SK-N-SH (cell line): Measurements from ENCODE around the gene ADAMTSL1. TPM values are rescaled to one million over a fixed set of nuclear protein-coding genes. Genes with fewer than 3 reads are reported as not detected.

ENCODE experiments used
- CTCF ChIA-PET: fragments of 300-600, 350-600 bp; formaldehyde crosslinking; extraction: SDS; loops from one replicate; lab custom pipeline; 2021; lab: Yijun Ruan, JAX
- POLR2A ChIA-PET: fragments of 350-600 bp; sonication (Branson Sonifier 250); formaldehyde crosslinking; extraction: SDS; loops from one replicate; lab custom pipeline; 2020; ENCODE audit warnings: antibody characterized with exemption, inconsistent platforms; lab: Yijun Ruan, JAX
- DNase-seq: peaks from one replicate; pipeline ENCODE4 v3.0.0; 2012
- H2AFZ ChIP-seq: fragments of 200-600 bp; sonication (generic); 2 replicates; pipeline ENCODE4 v1.8.1; 2016; ENCODE audit warnings: antibody characterized with exemption, mild to moderate bottlenecking, low read depth
- H3F3A ChIP-seq: fragments of 200-600 bp; sonication (generic); replicated peaks from 2 replicates; pipeline ENCODE3; 2016; ENCODE audit warnings: antibody characterized with exemption, mild to moderate bottlenecking; ENCODE audit not compliant: insufficient read depth
- H3K27ac ChIP-seq, 2 experiments: fragments of 200-500 bp in 1 of 2; fragments of 200-600 bp in 1 of 2; sonication (Bioruptor generic) in 1 of 2; sonication (generic), shearing (Covaris generic) in 1 of 2; 2 replicates each; pipeline versions ENCODE4 v1.5.1 to v1.6.1; 2014 to 2016; ENCODE audit warnings: low read depth in 2 of 2, inconsistent platforms in 1 of 2, low read length in 1 of 2, mild to moderate bottlenecking in 1 of 2, mixed read lengths in 1 of 2
- H3K27me3 ChIP-seq: fragments of 200-600 bp; sonication (generic), shearing (Covaris generic); 2 replicates; pipeline ENCODE4 v1.6.1; 2016; ENCODE audit warnings: mixed run types; ENCODE audit not compliant: insufficient read depth
- H3K36me3 ChIP-seq, 2 experiments: fragments of 200-500 bp in 1 of 2; fragments of 200-600 bp in 1 of 2; sonication (Bioruptor generic) in 1 of 2; sonication (generic) in 1 of 2; replicated peaks in 1 of 2; 2 replicates each; pipeline versions ENCODE3 to v1.5.1; 2014 to 2016; ENCODE audit warnings: low read length in 1 of 2, mild to moderate bottlenecking in 1 of 2; ENCODE audit not compliant: insufficient read depth in 2 of 2, control insufficient read depth in 1 of 2
- H3K4me1 ChIP-seq, 2 experiments: fragments of 200-500 bp in 1 of 2; fragments of 200-600 bp in 1 of 2; sonication (Bioruptor generic) in 1 of 2; sonication (generic), shearing (Covaris generic) in 1 of 2; 2 replicates each; pipeline versions ENCODE4 v1.5.1 to v1.6.1; 2014 to 2016; ENCODE audit warnings: low read depth in 1 of 2, low read length in 1 of 2, mixed run types in 1 of 2; ENCODE audit not compliant: insufficient read depth in 2 of 2, control insufficient read depth in 1 of 2
- H3K4me2 ChIP-seq: fragments of 200-600 bp; sonication (generic), shearing (Covaris generic); 2 replicates; pipeline ENCODE4 v1.6.1; 2017; ENCODE audit warnings: mixed run types
- H3K4me3 ChIP-seq, 2 experiments: fragments of 200-500 bp in 1 of 2; fragments of 200-600 bp in 1 of 2; sonication (Bioruptor generic) in 1 of 2; sonication (generic), shearing (Covaris generic) in 1 of 2; 2 replicates each; pipeline versions ENCODE4 v1.5.1 to v1.8.1; 2014 to 2016; ENCODE audit warnings: low read depth in 2 of 2, inconsistent platforms in 1 of 2, low read length in 1 of 2, mild to moderate bottlenecking in 1 of 2, mixed read lengths in 1 of 2, moderate library complexity in 1 of 2
- H3K79me2 ChIP-seq: fragments of 200-600 bp; sonication (generic); 2 replicates; pipeline ENCODE4 v1.8.1; 2017; ENCODE audit warnings: mild to moderate bottlenecking; ENCODE audit not compliant: insufficient read depth
- H3K9ac ChIP-seq: fragments of 200-600 bp; sonication (generic); 2 replicates; pipeline ENCODE4 v1.6.1; 2017; ENCODE audit warnings: mixed run types
- H3K9me2 ChIP-seq: fragments of 200-600 bp; sonication (generic); 2 replicates; pipeline ENCODE4 v1.6.1; 2017; ENCODE audit warnings: mixed run types
- H3K9me3 ChIP-seq: fragments of 200-600 bp; sonication (generic); 2 replicates; pipeline ENCODE4 v1.6.1; 2017; ENCODE audit warnings: mixed run types, mild to moderate bottlenecking, moderate library complexity
- H4K20me1 ChIP-seq: fragments of 200-600 bp; sonication (generic); 2 replicates; pipeline ENCODE4 v1.6.1; 2017; ENCODE audit warnings: mild to moderate bottlenecking, mixed run types; ENCODE audit not compliant: insufficient read depth
- FOXJ3 ChIP-seq: sonication (generic); formaldehyde crosslinking; IDR thresholded peaks from 2 replicates; pipeline ENCODE4 v1.5.1; 2020; ENCODE audit warnings: mild to moderate bottlenecking, missing genetic modification reagents
- GATA2 ChIP-seq: sonication (generic); formaldehyde crosslinking; IDR thresholded peaks from 2 replicates; pipeline ENCODE4 v1.5.0; 2020; ENCODE audit warnings: mild to moderate bottlenecking, missing genetic modification reagents
- MEF2A ChIP-seq: IDR thresholded peaks from 2 replicates; pipeline ENCODE4 v1.4.0; 2012; ENCODE audit warnings: low read depth, borderline replicate concordance
- NRF1 ChIP-seq: IDR thresholded peaks from 2 replicates; pipeline ENCODE4 v1.6.1; 2012; ENCODE audit warnings: low read depth, mild to moderate bottlenecking, low read length
- POLR2AphosphoS5 ChIP-seq: IDR thresholded peaks from 2 replicates; pipeline ENCODE4 v1.6.1; 2012; ENCODE audit warnings: low read depth, low read length
- RCOR1 ChIP-seq: fragments of 150-350 bp; IDR thresholded peaks from 2 replicates; pipeline ENCODE4 v1.6.1; 2017; ENCODE audit warnings: antibody characterized with exemption, low read length
- REST ChIP-seq: IDR thresholded peaks from 2 replicates; pipeline ENCODE4 v1.6.1; 2012; ENCODE audit warnings: mild to moderate bottlenecking, low read depth, low read length, moderate library complexity
- RFX5 ChIP-seq: IDR thresholded peaks from 2 replicates; pipeline ENCODE4 v1.6.1; 2012; ENCODE audit warnings: mild to moderate bottlenecking, improper control_type of control experiment, low read length
- SIN3A ChIP-seq: IDR thresholded peaks from 2 replicates; pipeline ENCODE4 v1.6.1; 2012; ENCODE audit warnings: low read depth, mild to moderate bottlenecking, low read length, moderate library complexity, borderline replicate concordance
- TEAD4 ChIP-seq: IDR thresholded peaks from 2 replicates; pipeline ENCODE4 v1.4.0; 2012; ENCODE audit warnings: mild to moderate bottlenecking, borderline replicate concordance; ENCODE audit not compliant: insufficient read depth
- USF2 ChIP-seq: fragments of 150-350 bp; IDR thresholded peaks from 2 replicates; pipeline ENCODE4 v1.6.1; 2017; ENCODE audit warnings: antibody characterized with exemption, low read length, low read depth, borderline replicate concordance
- YY1 ChIP-seq: IDR thresholded peaks from 2 replicates; pipeline ENCODE4 v1.4.0; 2012; ENCODE audit warnings: low read depth, mild to moderate bottlenecking
- ZBTB33 ChIP-seq: IDR thresholded peaks from 2 replicates; pipeline ENCODE4 v1.4.0; 2012; ENCODE audit warnings: low read depth, borderline replicate concordance
- WGBS: methylation state at CpG from one replicate; pipeline ENCODE4 v1.1.6; 2017; ENCODE audit warnings: low lambda C conversion rate; 5-methylcytosine and 5-hydroxymethylcytosine counted together
- polyA plus RNA-seq, 3 experiments: library from polyadenylated mRNA; depleted of rRNA; stranded (reverse); fragments of >200 nt; gene quantifications; 2 replicates each; pipeline ENCODE4 v1.2.3, GENCODE V29; 2012

The ADAMTSL1 gene
- polyA plus RNA-seq, 1 of the 3 experiments (the other 2 are of a cell fraction): 114 TPM

GRCh38 chr9:18825656-18826170, 351.8 kb downstream of the ADAMTSL1 start:
- Histone ChIP-seq H3K27ac (no peak overlapping the region), H3K9me3 (no peaks in the 10 kb centered on the region), H3K9ac (no peak overlapping the region), H3K4me1 (peaks cover 0 to 4% of the 10 kb centered on the region in 2 experiments; a peak in 2 of 4 replicates), H2AFZ (no peak overlapping the region), H3K27me3 (no peaks in the 10 kb centered on the region), H3K9me2 (no peaks in the 10 kb centered on the region), H3K79me2 (peaks cover 9% of the 10 kb centered on the region; the same call in 1 of the 2 replicates), H3K36me3 (peaks cover 9 to 37% of the 10 kb centered on the region in 2 experiments), H3K4me2 (no peak overlapping the region), H3K4me3 (no peak overlapping the region), H3F3A (peaks cover 9% of the 10 kb centered on the region), H4K20me1 (no peaks in the 10 kb centered on the region)
- POLR2A ChIA-PET: no interaction called here
- WGBS: 89% methylated on average over 3 of the region's 3 CpGs
- TF ChIP-seq TEAD4 (no peak), POLR2AphosphoS5 (no peak), FOXJ3 (CRISPR knock-in tag) (no peak), MEF2A (no peak), ZBTB33 (no peak), REST (no peak), YY1 (no peak), GATA2 (no peak)
- DNase-seq: no peak
- CTCF ChIA-PET: interaction anchor here (0.9 to 2.2 kb wide), 4 partner anchors 203 to 571 kb away, joined by 3 to 7 read pairs (median 4); no protein-coding TSS in a partner anchor

- Histone ChIP-seq H3K9ac (no peak overlapping the region), H3F3A (peaks cover 10% of the 10 kb centered on the region), H3K4me1 (peaks cover 0 to 4% of the 10 kb centered on the region in 2 experiments; a peak in 2 of 4 replicates), H4K20me1 (no peaks in the 10 kb centered on the region), H3K9me2 (no peaks in the 10 kb centered on the region), H3K4me3 (no peak overlapping the region), H3K9me3 (no peaks in the 10 kb centered on the region), H3K27me3 (no peaks in the 10 kb centered on the region)
- POLR2A ChIA-PET: no interaction called here
- WGBS: 91% methylated on average over 6 of the region's 6 CpGs
- CTCF ChIA-PET: interaction anchor here (0.9 to 2.1 kb wide), 3 partner anchors 203 to 571 kb away, joined by 3 to 4 read pairs (median 3); no protein-coding TSS in a partner anchor
- no peak for TF ChIP-seq ZBTB33
- TF ChIP-seq SIN3A: no peak
- TF ChIP-seq USF2: no peak
- TF ChIP-seq RCOR1: no peak
- TF ChIP-seq POLR2AphosphoS5: no peak
- TF ChIP-seq RFX5: no peak
- TF ChIP-seq FOXJ3 (CRISPR knock-in tag): no peak
- TF ChIP-seq NRF1: no peak
- TF ChIP-seq MEF2A: no peak
- TF ChIP-seq, all 33 proteins: peak for 0
- H3K27ac ChIP-seq: no peak overlapping the region
- H3K4me2 ChIP-seq: no peak overlapping the region
- H3K79me2 ChIP-seq: peaks cover 9% of the 10 kb centered on the region; the same call in 1 of the 2 replicates
- no peak for DNase-seq
- H3K36me3 ChIP-seq: peaks cover 9 to 42% of the 10 kb centered on the region in 2 experiments
- no peak overlapping the region for H2AFZ ChIP-seq
Measured at GRCh38 chr9:18826248-18826647, 352.3 kb downstream of the ADAMTSL1 start.
